ENCODE data around the gene FARSB. TPM values are rescaled to one million over a fixed set of nuclear protein-coding genes. Genes with fewer than 3 reads are reported as not detected.
"Not testable (repeated sequence)": the region's sequence is repeated elsewhere in the genome, so short reads cannot be mapped to it uniquely, and the experiment has no call there.

FARSB gene
- total and polyA plus RNA-seq, 8 donors: 12.4 to 26.5 (median 23.5) TPM

- DNase-seq (no peak), ATAC-seq (no peak)
- no peaks in the 10 kb centered on the region for H3K27me3 ChIP-seq
- no peak overlapping the region for H3K4me3 ChIP-seq
- H3K4me1 ChIP-seq: no peaks in the 10 kb centered on the region
- TF ChIP-seq CTCF (IDR thresholded peaks at IDR 0.05): no peak
- no peak overlapping the region for H3K27ac ChIP-seq
- intact Hi-C loops (cut with DNase I): no loop called here
- no peaks in the 10 kb centered on the region for H3K9me3 ChIP-seq
- peaks cover 0 to 40% of the 10 kb centered on the region in 2 donors for H3K36me3 ChIP-seq
Measured at GRCh38 chr2:222591661-222592060, 64.2 kb downstream of the FARSB start.

- DNase-seq; H3K4me3 ChIP-seq; ATAC-seq; H3K27me3 ChIP-seq; H3K4me1 ChIP-seq; intact Hi-C loops (cut with DNase I); H3K9me3 ChIP-seq; H3K27ac ChIP-seq: not testable (repeated sequence)
- H3K36me3 ChIP-seq: peaks cover 0 to 13% of the 10 kb centered on the region in 2 donors
Measured at GRCh38 chr2:222584589-222584988, 71.3 kb downstream of the FARSB start.

GRCh38 chr2:222582928-222583327, 73.0 kb downstream of the FARSB start:
- no peaks in the 10 kb centered on the region for H3K4me1 ChIP-seq
- no peak for TF ChIP-seq CTCF (IDR thresholded peaks at IDR 0.05)
- no peak for ATAC-seq
- no peak overlapping the region for H3K27ac ChIP-seq
- H3K9me3 ChIP-seq: no peaks in the 10 kb centered on the region
- DNase-seq: no peak
- peaks cover 0 to 17% of the 10 kb centered on the region in 2 donors for H3K36me3 ChIP-seq
- no peaks in the 10 kb centered on the region for H3K27me3 ChIP-seq
- intact Hi-C loops (cut with DNase I): no loop called here
- no peak overlapping the region for H3K4me3 ChIP-seq

GRCh38 chr2:222577341-222577740, 78.6 kb downstream of the FARSB start:
- intact Hi-C loops (cut with DNase I): no loop called here
- Histone ChIP-seq H3K4me1 (peaks cover 0 to 8% of the 10 kb centered on the region in 2 donors), H3K27me3 (no peaks in the 10 kb centered on the region), H3K9me3 (no peaks in the 10 kb centered on the region), H3K27ac (no peak overlapping the region), H3K4me3 (no peak overlapping the region), H3K36me3 (peaks cover 0 to 10% of the 10 kb centered on the region in 2 donors)
- ATAC-seq: no peak
- DNase-seq: no peak
- TF ChIP-seq CTCF (IDR thresholded peaks at IDR 0.05): no peak

- no peak overlapping the region for H3K27ac ChIP-seq
- no peaks in the 10 kb centered on the region for H3K9me3 ChIP-seq
- intact Hi-C loops (cut with DNase I): no loop called here
- no peak overlapping the region for H3K4me3 ChIP-seq
- ATAC-seq (no peak), DNase-seq (no peak)
- no peak for TF ChIP-seq CTCF (IDR thresholded peaks at IDR 0.05)
- peaks cover 0 to 19% of the 10 kb centered on the region in 2 donors for H3K36me3 ChIP-seq
- peaks cover 0 to 8% of the 10 kb centered on the region in 2 donors for H3K4me1 ChIP-seq
- no peaks in the 10 kb centered on the region for H3K27me3 ChIP-seq
Measured at GRCh38 chr2:222576171-222577081, 79.5 kb downstream of the FARSB start.

Data from left lung (tissue), 10 donors.